GM12874 (cell line): ENCODE measurements around the gene PYGO1.

ENCODE experiments used
- CTCF ChIP-seq: IDR thresholded peaks from 2 replicates; pipeline ENCODE4 v1.5.1; 2011; ENCODE audit warnings: low read depth, mild to moderate bottlenecking, control low read depth, low read length, moderate library complexity; ENCODE audit not compliant: insufficient read depth

Gene PYGO1

GRCh38 chr15:55535436-55535835, 52.7 kb downstream of the PYGO1 start:
- TF ChIP-seq CTCF: no peak

GRCh38 chr15:55532944-55533343, 55.2 kb downstream of the PYGO1 start:
- TF ChIP-seq CTCF: no peak

DNA sequence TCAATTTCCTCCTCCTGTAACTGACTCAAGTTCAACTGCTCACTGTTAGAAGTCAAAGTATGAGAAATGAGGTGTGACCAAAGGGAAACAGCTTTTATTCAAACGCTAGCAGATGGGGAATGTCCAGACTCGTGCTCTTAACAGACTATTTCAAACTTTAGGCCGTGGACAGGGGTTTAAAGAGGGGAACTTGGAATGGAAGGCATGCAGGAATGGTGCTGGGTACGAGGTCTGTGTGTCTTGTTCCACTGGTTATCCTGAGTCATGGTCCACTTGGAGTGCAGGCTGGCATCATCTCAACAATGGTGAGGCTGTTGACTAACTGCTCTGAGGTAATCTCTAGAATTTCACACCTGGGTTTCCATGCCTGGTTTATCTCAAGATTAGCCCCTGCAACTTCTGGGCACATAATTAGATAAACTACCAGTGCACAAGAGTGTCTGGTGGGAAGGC, 57.3 kb downstream of the PYGO1 start:
- TF ChIP-seq CTCF: no peak

- TF ChIP-seq CTCF: no peak
Measured at GRCh38 chr15:55528812-55529211, 59.3 kb downstream of the PYGO1 start.

- no peak for TF ChIP-seq CTCF
Measured at GRCh38 chr15:55527150-55527549, 61.0 kb downstream of the PYGO1 start.

DNA sequence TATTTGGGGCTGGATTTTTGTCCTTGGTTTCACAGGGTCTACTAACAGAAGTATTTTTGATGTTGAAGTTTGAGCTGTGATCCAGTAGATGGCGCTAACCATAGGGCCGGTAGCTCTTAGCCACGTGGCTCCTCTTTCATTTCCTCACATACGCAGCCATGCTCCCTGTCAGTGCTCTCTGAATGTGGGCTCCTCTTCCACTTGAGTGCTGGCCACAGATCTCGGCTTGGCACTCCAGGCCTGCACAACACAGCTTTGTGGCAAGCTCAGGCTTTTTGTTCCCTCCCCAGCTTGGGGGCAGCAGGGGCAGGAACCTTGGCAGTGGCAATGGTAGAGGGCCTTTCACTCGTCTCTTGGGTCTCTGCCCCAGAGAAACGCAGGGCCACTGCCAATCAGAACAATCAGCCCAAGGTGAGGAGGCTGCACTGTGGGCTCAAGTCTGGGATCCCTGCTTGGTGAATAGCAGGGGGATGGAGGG, 61.5 kb downstream of the PYGO1 start:
- TF ChIP-seq CTCF: peak; percentile 69

DNA sequence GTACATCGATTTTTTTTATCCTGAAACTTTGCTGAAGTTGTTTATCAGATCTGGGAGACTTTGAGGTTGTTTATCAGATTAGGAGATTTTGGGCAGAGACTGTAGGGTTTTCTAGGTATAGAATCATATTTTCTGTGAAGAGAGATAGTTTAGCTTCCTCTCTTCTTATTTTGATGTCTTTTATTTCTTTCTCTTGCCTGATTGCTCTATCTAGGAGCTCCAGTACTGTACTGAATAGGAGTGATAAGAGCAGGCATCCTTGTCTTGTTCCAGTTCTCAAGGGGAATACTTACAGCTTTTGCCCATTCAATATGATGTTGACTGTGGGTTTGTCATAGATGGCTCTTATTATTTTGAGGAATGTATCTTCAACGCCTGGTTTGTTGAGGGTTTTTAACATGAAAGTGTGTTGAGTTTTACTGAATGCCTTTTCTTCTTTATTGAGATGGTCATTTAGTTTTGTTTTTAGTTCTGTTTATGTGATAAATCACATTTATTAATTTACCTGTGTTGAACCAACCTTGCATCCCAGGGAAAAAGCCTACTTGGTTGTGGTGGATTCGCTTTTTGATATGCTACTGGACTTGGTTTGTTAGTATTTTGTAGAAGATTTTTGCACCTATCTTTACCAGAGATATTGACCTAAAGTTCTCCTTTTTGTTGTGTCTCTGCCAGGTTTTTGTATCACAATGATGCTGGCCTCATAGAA, 65.2 kb downstream of the PYGO1 start:
- TF ChIP-seq CTCF: no peak

- TF ChIP-seq CTCF: no peak
Measured at GRCh38 chr15:55518641-55519040, 69.5 kb downstream of the PYGO1 start.
